Measurements from ENCODE around the gene ADH5.

DNA sequence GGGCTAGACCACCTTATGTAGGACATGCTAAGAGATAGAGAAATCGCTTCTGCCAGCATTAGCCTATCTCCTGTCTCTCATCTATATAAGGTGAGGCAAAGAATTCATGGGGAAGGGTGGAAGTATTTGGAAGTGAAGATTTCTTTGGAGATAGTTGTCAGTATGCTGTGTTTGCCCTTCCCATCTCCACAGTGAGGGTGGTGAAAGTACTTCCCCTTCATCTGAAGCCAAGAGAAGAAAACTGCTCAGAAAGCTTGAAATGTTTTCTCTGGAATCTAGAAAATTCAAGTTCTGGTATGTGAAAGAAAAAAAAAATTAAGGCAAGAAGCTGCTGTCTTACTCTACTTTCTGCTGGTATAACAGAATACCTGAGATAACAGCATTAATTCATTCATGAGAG lies 12.3 kb upstream of the ADH5 start:
- TF ChIP-seq, protein P1, sequence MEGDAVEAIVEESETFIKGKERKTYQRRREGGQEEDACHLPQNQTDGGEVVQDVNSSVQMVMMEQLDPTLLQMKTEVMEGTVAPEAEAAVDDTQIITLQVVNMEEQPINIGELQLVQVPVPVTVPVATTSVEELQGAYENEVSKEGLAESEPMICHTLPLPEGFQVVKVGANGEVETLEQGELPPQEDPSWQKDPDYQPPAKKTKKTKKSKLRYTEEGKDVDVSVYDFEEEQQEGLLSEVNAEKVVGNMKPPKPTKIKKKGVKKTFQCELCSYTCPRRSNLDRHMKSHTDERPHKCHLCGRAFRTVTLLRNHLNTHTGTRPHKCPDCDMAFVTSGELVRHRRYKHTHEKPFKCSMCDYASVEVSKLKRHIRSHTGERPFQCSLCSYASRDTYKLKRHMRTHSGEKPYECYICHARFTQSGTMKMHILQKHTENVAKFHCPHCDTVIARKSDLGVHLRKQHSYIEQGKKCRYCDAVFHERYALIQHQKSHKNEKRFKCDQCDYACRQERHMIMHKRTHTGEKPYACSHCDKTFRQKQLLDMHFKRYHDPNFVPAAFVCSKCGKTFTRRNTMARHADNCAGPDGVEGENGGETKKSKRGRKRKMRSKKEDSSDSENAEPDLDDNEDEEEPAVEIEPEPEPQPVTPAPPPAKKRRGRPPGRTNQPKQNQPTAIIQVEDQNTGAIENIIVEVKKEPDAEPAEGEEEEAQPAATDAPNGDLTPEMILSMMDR (IDR thresholded peaks at IDR 0.05; ENCODE audit: insufficient read depth, low read length), result no peak
- no peak for TF ChIP-seq SPI1 (IDR thresholded peaks at IDR 0.05; ENCODE audit: borderline replicate concordance, low read depth)
